B cell (primary cell): ENCODE data around the gene AKT1.

Source experiments
- CTCF ChIP-seq: fragments of 200-600 bp; IDR thresholded peaks from one replicate; pipeline ENCODE4 v1.8.0; 2022; ENCODE audit warnings: antibody characterized with exemption, mild to moderate bottlenecking
- EZH2 ChIP-seq: IDR thresholded peaks from 2 replicates; pipeline ENCODE4 v1.6.1; 2012; ENCODE audit warnings: borderline replicate concordance, low read depth, mild to moderate bottlenecking, moderate library complexity, low read length; ENCODE audit not compliant: insufficient read depth, poor library complexity, severe bottlenecking

DNA sequence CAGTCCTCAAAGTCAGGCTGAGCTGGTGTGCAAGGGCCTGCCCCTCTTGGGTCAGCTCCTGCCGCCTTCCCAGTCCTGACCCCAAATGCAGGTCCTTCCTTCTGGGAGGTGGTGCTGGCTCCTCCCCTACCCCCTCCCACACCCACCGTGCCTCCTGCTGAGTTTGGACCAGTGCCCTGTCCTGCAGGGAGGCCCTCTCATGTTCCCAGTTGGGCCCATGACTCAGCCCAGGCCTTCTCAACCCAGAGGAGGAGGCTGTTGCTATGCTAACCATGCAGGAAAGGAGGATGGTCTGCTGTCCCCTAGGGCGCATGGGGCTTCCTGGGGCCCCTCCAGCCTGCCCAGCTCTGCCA is 9.8 kb upstream of the AKT1 start:
- TF ChIP-seq CTCF (no peak), EZH2 (no peak)
